ENCODE data around the gene TMEM87B.

The TMEM87B gene

DNA sequence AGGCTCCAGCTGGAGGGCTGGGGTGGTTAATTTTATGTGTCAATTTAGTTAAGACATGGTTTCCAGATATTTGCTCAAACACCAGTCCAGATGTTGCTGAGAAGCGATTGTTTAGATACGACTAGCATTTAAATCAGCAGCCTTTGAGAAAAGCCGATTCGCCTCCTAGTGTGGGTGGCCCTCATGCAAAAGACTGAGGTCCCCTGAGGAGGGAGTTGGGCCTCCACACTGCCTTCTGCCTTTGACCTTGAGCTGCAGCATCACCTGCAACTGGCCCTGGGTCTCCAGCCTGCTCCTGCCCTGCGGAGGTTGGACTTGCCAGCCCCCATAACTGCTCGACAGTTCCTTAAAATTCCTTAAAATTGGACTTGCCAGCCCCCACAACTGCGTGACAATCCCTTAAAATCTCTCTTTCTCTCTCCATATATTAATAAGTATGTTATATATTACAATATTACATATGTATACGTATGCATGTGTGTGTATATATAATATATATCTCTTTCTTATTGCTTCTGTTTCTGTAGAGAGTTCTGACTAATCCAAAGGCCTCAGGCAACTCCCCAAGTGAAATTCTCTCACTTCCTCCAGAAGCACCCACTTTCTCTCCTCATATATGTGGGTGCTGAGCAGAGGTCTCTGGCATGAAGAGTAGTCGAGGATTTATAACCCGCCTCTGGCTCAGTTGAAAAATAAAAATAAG lies 97.6 kb downstream of the TMEM87B start:
- DNase-seq = no peak

DNA sequence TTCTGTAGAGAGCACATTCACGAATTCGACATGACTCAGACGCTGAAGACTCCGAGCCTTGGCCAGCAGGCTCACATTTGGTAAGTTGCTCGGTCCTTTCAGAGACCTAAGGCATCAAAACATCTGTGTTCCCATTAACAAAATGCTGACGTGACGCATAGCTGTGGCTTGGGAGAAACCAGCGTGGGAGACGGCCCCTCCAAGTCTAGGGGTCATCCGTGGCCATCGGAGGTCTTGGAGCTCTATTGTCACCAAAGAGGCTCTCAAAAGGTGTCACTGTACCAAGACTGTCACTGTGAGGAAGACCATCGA lies 98.1 kb downstream of the TMEM87B start:
- no peak for DNase-seq

DNA sequence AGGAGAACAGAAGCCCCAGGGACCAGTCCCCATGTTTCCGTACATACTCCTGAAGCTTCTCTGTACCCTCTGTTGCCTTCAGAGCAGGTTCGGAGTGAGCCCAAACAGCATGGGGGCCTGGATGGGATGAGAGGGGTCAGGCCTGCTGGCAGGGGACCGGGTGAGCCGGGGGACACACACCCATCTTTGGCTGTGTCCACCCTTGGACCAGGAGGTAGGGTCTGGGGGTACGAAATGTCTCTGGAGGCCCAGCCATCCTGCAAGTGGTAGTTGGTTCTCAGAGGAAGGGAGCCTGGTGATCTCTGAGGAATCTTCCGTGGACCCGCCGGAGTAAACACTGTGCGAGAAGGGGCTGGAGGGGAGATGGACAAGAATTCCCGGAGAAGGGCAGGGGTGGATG lies 98.4 kb downstream of the TMEM87B start:
- DNase-seq = no peak

DNA sequence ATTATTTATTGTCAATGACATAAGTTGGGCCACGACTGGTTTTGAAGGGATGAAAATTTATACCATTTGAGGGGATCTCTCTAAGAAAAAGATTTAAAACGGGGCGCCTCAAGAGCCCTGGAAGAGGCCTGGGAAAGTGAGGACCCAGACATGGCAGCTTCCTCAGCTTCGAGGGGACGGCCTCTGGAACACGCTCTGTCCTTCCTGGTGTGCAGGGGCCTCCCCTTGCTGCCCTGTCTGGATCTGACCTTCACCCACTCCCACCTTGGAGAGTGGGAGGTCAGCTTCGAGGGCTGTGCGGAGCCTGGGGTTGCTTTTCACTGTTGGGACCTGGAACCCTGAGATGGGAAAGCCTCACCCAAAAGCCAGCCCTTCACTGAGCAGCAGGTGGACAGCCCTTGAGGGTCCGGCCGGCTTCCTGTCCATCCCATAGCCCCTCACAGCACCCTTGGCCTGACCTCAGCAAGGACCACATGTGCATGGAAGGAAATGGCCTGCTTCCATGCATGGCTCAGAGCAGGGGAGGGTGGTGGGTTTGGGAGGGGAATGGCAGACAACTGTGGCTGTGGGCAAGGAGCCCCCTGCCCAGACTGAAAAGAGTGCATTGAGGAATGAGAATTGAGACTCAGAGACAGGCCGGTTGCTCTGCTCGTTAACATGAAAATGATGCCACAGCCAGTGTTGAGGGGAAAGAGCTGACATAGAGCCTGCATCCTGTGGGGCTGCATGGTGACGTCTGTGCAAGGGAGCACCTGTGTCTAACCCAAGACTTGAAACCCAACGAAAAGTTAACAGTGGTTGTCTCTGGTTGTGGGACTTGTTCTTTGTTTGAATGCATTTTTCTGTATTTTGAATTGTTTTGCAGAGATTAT lies 99.4 kb downstream of the TMEM87B start:
- DNase-seq = peak; percentile 22

DNA sequence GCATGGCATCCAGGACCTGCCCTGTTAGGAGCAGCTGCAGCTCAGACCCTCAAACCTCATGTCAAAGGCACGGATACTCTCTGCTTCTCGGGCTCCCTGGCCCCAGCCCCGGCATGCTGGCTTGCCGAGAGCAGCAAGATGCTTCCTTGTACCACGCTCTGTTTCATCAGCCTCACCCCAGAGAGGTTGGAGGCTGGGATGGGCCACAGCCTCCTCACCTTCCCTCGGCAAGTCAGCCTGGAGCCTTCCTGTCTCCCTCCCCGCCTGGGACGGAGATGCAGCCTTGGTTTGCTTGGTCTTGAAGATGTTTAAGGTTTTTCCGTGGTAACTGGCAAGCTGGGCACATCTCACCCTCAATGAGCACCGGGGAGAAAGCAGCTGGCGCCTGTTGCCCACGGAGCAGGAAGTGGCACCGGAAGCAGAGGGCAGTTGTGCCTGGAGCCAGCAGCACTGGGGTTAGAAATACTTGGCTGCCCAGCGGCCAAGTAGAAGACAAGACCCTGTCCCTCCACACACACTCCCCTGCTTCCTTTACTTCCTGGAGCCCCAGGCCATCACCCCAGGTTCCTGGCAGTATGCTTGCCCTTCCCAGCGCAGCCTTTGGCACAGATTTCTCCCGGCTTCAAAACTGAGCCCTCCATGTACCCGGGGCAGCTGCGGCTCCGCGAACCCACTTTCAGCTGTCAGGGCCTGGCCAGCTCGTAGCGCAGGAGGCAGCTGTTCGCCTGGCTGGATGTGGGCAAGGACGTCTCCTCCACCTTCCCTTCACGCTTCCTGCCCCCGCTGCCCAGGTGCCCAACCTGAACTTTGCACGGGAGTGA lies 100.5 kb downstream of the TMEM87B start:
- peak; percentile 44 for DNase-seq

DNA sequence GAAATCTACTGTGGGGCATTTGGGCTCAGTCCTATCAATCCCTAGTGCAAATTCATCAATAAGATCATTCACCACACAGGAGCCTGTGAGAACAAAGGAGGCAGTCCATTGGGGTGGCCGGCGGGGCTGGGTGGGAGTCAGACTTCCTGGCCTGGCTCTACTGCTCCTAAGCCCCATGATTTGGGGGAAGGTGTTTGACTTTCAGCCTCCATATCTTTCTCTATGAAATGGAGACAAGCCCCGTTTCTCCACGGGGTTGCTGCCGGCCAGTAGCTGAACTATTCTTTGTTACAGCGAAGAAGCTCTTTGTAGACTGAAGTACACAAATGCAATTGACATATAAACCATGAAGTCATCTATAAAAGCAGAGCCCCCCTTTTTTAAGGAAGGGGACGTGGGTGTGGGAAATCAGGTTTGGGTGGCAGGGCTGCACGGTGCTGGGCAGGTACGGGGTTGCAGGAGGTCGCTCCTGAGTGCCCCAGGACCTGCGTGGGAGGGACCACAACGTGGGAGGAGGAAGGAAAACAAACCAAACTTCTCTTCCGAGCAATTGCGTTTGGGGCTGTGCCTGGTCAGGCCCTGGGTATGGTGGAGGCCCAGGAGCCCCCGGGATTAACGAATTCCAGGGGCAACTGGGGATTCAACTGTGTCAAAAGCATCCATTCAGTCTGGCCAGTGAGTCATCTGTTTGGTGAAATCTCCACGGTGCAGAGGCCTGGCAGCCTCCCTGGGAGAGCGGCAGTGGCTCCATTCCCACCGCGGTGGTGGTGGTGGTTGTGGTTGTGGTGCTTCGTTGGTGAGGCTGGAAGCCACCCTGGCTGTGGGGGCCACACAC lies 101.3 kb downstream of the TMEM87B start:
- DNase-seq = peak; percentile 25

DNA sequence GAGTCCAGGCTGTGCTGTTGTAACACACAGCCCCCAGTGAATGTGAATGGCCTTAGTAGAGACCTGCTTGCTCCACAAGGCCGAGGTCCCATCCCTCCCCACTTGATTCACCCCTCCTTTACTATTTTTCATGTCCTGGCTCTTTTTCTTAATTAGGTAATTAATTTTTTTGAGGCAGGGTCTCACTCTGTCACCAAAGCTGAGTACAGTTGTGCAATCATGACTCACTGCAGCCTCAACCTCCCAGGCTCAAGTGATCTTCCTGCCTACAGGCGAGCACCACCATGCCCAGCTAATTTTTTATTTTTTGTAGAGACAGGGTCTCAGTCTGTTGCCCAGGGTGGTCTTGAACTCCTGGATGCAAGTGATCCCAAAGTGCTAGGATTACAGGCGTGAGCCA lies 102.4 kb downstream of the TMEM87B start:
- DNase-seq = no peak

DNA sequence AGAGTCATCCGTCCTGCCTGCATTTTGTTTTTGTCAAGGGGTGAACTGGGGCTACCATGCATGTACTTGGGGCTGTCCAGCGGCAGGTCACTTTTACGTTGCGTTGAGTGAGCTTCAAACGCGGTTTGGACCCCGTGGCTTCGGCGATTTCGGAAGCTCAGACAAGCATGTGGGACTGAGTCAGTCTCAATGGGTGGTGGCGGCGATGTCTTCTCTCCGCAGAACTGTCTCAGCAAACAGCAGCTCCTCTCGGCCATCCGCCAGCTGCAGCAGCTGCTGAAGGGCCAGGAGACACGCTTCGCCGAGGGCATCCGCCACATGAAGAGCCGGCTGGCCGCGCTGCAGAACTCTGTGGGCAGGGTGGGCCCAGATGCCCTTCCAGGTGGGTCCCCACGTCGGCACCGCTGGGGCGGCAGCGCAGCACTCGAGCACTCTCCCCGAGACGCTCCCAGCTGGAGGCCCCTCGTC lies 104.4 kb downstream of the TMEM87B start:
- no peak for DNase-seq

DNA sequence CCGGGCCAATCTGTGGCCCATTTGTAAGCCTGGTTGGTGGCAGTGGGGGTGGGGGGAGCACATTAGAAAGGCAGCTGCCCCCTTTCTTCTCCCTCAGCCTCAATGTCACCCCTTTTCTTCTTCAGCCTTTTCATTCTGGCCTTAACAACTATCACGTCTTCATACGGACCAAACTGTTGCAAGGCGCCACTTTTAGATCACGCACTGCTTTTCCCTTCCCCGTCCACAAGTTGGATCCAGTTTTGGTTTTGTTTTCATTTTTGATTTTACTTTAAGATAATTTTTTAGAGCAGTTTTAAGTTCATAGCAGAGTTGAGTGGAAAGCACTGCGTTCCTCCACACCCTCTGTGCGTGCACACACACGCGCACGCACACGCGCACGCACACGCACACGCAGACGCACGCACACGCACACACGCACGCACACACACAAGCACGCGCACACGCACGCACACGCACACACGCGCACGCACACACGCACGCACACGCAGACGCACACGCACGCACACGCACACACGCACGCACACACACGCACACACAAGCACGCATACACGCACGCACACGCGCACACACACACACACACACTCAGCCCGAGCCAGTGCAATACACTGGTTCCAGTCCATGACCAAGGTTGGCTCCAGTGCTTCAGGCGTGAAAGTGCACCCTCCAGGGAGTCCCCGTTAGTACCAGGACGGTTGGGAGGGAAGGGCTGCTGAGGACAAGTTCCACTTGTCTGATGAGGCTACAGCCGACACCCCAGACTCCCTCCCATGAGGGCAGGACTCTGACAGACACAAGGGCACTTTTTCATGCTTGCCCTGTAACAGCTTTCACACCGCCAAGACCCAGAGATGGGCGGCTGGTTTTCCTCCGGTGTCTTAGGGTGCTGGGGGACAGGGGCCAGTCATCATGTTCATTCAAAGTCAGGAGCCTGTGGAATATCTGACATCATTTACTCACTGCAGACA lies 105.5 kb downstream of the TMEM87B start:
- no peak for DNase-seq

DNA sequence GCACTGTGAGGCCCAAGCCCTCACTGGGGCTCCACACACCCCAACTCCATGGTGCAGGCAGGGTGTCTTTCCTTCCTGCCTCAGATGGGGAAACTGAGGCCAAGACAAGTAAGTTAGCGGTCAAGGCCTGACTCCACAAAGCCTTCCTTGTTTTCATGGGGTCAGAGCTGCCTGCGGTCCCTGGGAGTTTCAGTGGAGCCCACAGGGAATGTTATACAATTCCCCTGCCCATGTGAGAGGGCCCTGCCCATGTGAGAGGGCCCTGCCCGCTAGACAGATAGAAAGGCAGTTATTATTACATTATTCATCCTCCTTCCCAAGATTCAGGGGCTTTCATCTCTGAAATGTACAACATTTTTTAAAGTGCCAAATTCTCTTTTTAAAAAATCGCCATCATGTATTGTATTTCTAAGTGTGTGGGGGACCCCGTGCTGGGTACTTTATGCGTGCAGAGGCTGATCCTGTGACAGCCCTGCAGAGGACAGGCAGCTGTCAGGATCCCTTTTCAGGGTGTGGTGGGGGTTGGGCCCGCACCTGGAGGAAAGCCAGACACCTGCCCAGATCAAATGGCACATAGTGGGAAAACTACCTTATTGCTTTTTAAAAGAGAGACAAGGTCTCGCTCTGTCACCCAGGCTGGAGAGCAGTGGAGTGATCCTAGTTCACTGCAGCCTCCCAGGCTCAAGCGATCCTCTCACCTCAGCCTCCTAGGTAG lies 106.5 kb downstream of the TMEM87B start:
- DNase-seq = no peak

DNA sequence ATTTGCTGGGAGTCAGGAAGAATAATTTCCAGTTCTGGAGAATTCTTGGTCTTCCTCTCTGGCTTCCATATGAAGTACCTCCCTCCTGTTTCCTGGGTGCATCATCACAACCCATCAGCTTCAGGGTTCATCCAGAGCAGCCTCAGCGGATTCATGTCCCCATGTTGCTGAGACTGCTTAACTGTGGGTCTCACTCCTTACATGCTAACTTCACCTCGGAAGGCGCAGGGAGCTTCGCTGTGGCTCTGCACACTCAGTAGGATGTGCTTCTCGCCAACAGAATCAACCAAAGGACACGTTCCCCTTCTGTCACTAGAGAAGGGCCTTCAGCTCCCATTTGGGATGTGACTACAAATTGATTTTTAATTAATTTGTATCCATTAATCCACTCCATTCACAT lies 107.3 kb downstream of the TMEM87B start:
- DNase-seq = no peak

DNA sequence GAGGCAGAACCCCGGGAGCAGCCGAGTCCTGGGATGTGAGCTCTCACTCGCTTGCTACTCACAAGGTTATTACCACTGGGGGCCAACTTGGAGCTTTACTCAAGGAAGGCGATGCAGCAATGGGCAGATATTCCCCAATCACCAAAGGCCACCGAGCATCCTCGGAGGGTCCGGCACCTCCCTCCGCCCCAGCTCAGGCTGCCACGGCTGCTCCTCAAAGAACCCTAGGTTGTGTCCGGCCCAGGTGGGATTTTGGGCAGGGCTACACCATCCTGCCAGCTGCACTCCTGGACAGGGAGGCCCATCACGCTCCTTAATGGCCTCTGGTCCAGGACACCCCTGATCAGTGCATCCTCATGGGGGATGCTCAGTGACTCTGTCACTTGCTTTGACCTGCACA lies 107.9 kb downstream of the TMEM87B start:
- DNase-seq = no peak

DNA sequence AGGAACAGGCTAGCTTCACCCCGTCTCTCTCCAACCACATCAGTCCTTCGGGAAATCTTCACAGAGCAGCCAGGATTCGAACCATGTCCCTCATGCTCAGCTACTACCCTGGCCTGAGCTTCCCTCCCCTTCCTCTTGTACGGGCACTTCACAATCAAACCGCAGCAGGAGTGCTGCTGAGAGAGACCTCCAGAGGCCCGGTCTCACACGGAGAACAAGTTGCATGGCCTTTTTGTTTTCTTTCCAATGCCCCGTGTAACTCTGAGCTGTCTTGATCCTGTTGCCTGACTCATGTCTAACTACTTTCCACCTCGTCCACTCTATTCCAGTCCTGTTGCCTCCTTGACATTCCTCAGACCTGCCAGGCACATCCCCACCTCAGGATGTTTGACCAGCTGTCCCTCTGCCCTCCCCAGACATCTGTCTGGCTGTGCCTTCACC lies 108.5 kb downstream of the TMEM87B start:
- DNase-seq = no peak

DNA sequence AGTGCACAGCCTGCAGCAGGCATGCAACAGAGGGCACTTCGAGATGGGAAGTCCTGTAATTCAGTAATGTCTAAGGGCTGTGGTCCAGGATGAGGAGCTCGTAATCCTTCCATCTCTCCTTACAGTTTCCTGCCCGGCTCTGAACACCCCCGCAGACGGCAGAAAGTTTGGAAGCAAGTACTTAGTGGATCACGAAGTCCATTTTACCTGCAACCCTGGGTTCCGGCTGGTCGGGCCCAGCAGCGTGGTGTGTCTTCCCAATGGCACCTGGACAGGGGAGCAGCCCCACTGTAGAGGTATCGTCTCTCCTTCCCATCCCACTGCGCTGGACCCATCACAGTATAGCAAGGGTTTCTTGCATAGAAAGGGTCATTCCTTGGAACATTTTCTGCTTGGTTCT lies 109.8 kb downstream of the TMEM87B start:
- no peak for DNase-seq

DNA sequence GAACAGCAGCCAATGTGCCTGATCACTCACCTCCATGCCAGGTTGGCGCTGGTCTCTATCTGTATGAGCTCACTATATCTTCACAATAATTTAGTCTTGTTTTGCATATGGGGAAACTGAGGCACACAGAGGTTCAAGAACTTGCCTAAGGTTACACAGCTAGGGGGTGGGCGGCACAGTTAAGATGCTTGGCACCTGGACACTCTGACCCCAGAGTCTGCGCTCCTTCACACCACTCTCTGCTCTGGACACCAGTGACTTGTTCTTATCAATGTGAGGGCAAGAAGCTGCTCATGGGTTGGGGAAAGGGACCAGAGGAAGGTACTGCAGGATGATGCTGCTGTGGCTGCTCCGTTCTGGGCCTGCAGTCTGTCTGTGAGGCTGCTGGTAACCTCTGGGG lies 110.2 kb downstream of the TMEM87B start:
- no peak for DNase-seq

DNA sequence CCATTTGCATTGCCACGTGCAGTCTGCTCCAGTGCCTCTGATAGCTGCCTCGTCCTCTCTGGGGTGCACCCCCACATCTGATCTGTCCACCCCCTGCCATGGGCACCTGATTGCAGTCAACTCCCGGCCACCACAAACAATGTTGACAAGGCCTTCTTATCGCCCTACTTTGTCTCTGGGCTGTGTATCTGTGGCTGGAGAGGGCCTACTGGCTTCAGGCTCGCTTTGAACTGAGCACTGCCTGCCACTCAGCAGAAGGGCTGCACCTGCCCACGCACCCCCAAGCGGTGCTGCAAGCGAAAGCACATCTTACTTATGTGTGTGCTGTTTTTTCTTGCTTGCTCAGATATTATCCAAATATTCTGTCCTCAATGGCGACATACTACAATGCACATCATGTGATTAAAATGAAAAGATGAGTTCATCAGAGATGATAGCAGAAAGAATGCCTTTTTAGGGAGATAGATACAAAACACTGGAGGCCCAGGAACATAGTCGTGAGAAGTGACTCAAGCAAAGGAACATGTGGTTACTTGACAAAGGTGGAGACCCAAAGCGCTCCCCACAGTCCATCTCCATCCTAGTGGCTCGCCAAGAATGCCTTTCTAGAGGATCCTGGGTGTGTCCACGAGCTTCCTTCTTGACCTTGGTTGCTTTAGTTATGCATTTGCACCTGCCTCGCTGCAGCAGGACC lies 111.9 kb downstream of the TMEM87B start:
- DNase-seq = no peak

DNA sequence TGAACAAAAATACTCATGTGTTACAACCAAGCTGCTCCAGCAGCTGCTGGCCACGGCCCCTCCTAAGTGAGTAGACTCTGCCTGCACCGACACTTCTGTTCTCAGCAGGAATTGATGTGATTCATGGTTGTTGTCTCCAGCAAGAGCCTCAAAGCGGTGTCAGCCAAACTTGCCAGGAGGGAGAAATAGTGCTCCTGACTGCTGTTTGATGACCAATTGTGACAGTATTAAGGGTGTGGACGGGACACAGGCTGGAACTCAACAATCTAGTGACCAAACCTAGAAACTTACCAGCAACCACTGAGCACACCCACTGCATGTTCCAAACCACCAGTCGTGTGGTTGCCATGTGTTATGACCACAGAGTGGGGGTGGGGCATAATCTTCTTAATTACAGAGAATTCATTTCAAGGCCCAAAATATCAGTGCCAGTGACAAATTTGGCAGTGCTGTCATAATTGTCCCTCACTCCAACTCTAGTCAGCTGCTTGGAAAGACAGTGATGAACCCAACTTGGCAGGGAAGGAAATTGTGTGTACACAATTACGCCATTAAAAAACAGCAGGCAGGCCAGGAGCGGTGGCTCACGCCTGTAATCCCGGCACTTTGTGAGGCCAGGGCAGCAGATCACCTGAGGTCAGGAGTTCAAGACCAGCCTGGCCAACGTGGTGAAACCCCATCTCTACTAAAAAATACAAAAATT lies 113.5 kb downstream of the TMEM87B start:
- no peak for DNase-seq
